Adipocyte (in vitro differentiated cells): ENCODE data around the gene PAX1.
A peak's percentile ranks its signal among the peaks of the same experiment; 100 is the strongest.

Experiments
- DNase-seq: peaks from one replicate; pipeline ENCODE4 v3.0.0-alpha.2; 2015; ENCODE audit warnings: low read depth
- H3K27me3 ChIP-seq: replicated peaks from 2 replicates; pipeline ENCODE4 v1.7.0; 2013; ENCODE audit warnings: mild to moderate bottlenecking, low read length, moderate library complexity; ENCODE audit not compliant: control insufficient read depth, insufficient read depth
- H3K36me3 ChIP-seq: 2 replicates; pipeline ENCODE4 v1.7.0; 2013; ENCODE audit warnings: low read length, mild to moderate bottlenecking, moderate library complexity; ENCODE audit not compliant: control insufficient read depth, insufficient read depth, severe bottlenecking
- H3K4me1 ChIP-seq: 2 replicates; pipeline ENCODE4 v1.7.0; 2013; ENCODE audit warnings: mild to moderate bottlenecking, low read length, moderate library complexity; ENCODE audit not compliant: control insufficient read depth, insufficient read depth
- H3K4me3 ChIP-seq: 2 replicates; pipeline ENCODE4 v1.7.0; 2013; ENCODE audit warnings: mild to moderate bottlenecking, low read length, moderate library complexity
- H3K9ac ChIP-seq: 2 replicates; pipeline ENCODE4 v1.7.0; 2013; ENCODE audit warnings: mild to moderate bottlenecking, low read length, moderate library complexity
- H3K9me3 ChIP-seq: 2 replicates; pipeline ENCODE4 v1.7.0; 2013; ENCODE audit warnings: mild to moderate bottlenecking, low read length, moderate library complexity; ENCODE audit not compliant: control insufficient read depth

Gene PAX1

GRCh38 chr20:21712443-21713059 lies 7.1 kb downstream of the PAX1 start:
- no peak overlapping the region for H3K4me3 ChIP-seq

GRCh38 chr20:21713470-21713869 lies 8.0 kb downstream of the PAX1 start:
- no peaks in the 10 kb centered on the region for H3K36me3 ChIP-seq
- no peaks in the 10 kb centered on the region for H3K4me1 ChIP-seq
- H3K9ac ChIP-seq = no peak overlapping the region
- no peak for DNase-seq
- no peak overlapping the region for H3K4me3 ChIP-seq
- no peaks in the 10 kb centered on the region for H3K9me3 ChIP-seq
- peaks cover 76% of the 10 kb centered on the region for H3K27me3 ChIP-seq

More at GRCh38 chr20:21712443-21713059, 7.1 kb downstream of the PAX1 start:
- Histone ChIP-seq H3K27me3 (peaks cover 76% of the 10 kb centered on the region), H3K36me3 (no peaks in the 10 kb centered on the region), H3K9ac (no peak overlapping the region), H3K4me1 (no peaks in the 10 kb centered on the region), H3K9me3 (no peaks in the 10 kb centered on the region)
- DNase-seq = no peak

GRCh38 chr20:21713901-21714296 lies 8.4 kb downstream of the PAX1 start:
- H3K9ac ChIP-seq = no peak overlapping the region
- no peaks in the 10 kb centered on the region for H3K4me1 ChIP-seq
- no peak for DNase-seq
- no peaks in the 10 kb centered on the region for H3K36me3 ChIP-seq
- no peak overlapping the region for H3K4me3 ChIP-seq
- H3K27me3 ChIP-seq = peaks cover 75% of the 10 kb centered on the region
- no peaks in the 10 kb centered on the region for H3K9me3 ChIP-seq

- Histone ChIP-seq H3K9me3 (no peaks in the 10 kb centered on the region), H3K4me3 (no peak overlapping the region), H3K4me1 (no peaks in the 10 kb centered on the region), H3K27me3 (peaks cover 76% of the 10 kb centered on the region), H3K9ac (no peak overlapping the region), H3K36me3 (no peaks in the 10 kb centered on the region)
- no peak for DNase-seq
Measured at GRCh38 chr20:21714297-21715192, 9.1 kb downstream of the PAX1 start.

GRCh38 chr20:21715193-21715881 lies 9.9 kb downstream of the PAX1 start:
- peaks cover 76% of the 10 kb centered on the region for H3K27me3 ChIP-seq

GRCh38 chr20:21719592-21720214 lies 14.2 kb downstream of the PAX1 start:
- Histone ChIP-seq H3K36me3 (no peaks in the 10 kb centered on the region), H3K9me3 (no peaks in the 10 kb centered on the region), H3K4me3 (no peak overlapping the region), H3K9ac (no peak overlapping the region), H3K27me3 (peaks cover 39% of the 10 kb centered on the region), H3K4me1 (no peaks in the 10 kb centered on the region)
- DNase-seq = peak; percentile 84

More at GRCh38 chr20:21715193-21715881, 9.9 kb downstream of the PAX1 start:
- Histone ChIP-seq H3K36me3 (no peaks in the 10 kb centered on the region), H3K4me3 (no peak overlapping the region), H3K4me1 (no peaks in the 10 kb centered on the region), H3K9ac (no peak overlapping the region), H3K9me3 (no peaks in the 10 kb centered on the region)
- DNase-seq = no peak

GRCh38 chr20:21725892-21726291 lies 20.4 kb downstream of the PAX1 start:
- H3K4me1 ChIP-seq = no peaks in the 10 kb centered on the region
- no peaks in the 10 kb centered on the region for H3K9me3 ChIP-seq
- DNase-seq = no peak
- no peaks in the 10 kb centered on the region for H3K36me3 ChIP-seq
- no peak overlapping the region for H3K4me3 ChIP-seq
- H3K9ac ChIP-seq = no peak overlapping the region
- no peaks in the 10 kb centered on the region for H3K27me3 ChIP-seq

- H3K9ac ChIP-seq = no peak overlapping the region
- no peaks in the 10 kb centered on the region for H3K27me3 ChIP-seq
- no peak for DNase-seq
- no peaks in the 10 kb centered on the region for H3K4me1 ChIP-seq
- no peaks in the 10 kb centered on the region for H3K36me3 ChIP-seq
- H3K9me3 ChIP-seq = no peaks in the 10 kb centered on the region
- H3K4me3 ChIP-seq = no peak overlapping the region
Measured at GRCh38 chr20:21729316-21729715, 23.9 kb downstream of the PAX1 start.

- Histone ChIP-seq H3K9ac (no peak overlapping the region), H3K27me3 (no peaks in the 10 kb centered on the region), H3K9me3 (peaks cover 2% of the 10 kb centered on the region), H3K36me3 (no peaks in the 10 kb centered on the region), H3K4me1 (no peaks in the 10 kb centered on the region), H3K4me3 (no peak overlapping the region)
- no peak for DNase-seq
Measured at GRCh38 chr20:21739161-21739560, 33.7 kb downstream of the PAX1 start.

GRCh38 chr20:21739682-21740081 lies 34.2 kb downstream of the PAX1 start:
- DNase-seq = no peak
- Histone ChIP-seq H3K4me1 (no peaks in the 10 kb centered on the region), H3K27me3 (no peaks in the 10 kb centered on the region), H3K4me3 (no peak overlapping the region), H3K9ac (no peak overlapping the region), H3K9me3 (peaks cover 6% of the 10 kb centered on the region), H3K36me3 (no peaks in the 10 kb centered on the region)

GRCh38 chr20:21741266-21741665 lies 35.8 kb downstream of the PAX1 start:
- Histone ChIP-seq H3K9me3 (peaks cover 9% of the 10 kb centered on the region), H3K36me3 (no peaks in the 10 kb centered on the region), H3K4me1 (no peaks in the 10 kb centered on the region), H3K9ac (no peak overlapping the region), H3K27me3 (no peaks in the 10 kb centered on the region), H3K4me3 (no peak overlapping the region)
- no peak for DNase-seq
